Measurements from ENCODE around the gene PRKAR1B. TPM values are rescaled to one million over a fixed set of nuclear protein-coding genes. Genes with fewer than 3 reads are reported as not detected.
A peak's percentile ranks its signal among the peaks of the same experiment; 100 is the strongest.

Gene PRKAR1B
- total RNA-seq, 1 experiment from 2014 or later, result 51.7 TPM

DNA sequence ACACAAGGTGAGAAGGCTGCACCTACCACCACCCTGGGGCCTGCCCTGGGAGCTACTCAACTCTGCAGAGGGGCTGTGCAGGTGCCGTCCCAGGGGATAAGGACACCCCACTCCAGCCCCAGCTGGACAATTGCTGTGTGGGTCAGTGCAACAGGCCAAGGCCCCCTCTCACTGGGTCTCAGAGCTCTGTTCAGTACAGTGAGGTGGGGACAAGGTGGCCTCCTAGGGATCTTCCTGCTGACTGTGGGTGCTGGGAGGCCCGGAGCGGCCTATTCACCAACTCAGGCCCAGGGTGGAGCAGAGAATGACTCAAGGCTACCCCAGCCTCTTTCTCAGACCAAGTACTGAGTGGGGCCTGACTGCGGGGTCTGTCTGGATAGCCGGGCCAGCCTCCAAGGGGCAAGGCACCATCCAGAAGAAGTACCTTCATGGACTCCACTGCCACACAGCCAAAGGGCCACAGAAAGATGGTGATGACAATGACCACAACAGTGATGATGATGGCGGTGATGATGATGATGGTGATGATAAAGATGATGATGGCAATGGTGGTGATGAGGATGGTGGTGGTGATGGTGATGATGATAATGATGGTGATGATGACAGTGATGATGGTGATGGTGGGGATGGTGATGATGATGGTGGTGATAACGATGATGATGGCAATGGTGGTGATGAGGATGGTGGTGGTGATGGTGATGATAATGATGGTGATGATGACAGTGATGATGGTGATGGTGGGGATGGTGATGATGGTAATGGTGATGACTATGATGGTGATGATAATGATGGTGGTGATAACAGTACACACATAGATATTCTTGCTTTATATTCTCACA lies 60.4 kb downstream of the PRKAR1B start:
- TF ChIP-seq, protein P1, sequence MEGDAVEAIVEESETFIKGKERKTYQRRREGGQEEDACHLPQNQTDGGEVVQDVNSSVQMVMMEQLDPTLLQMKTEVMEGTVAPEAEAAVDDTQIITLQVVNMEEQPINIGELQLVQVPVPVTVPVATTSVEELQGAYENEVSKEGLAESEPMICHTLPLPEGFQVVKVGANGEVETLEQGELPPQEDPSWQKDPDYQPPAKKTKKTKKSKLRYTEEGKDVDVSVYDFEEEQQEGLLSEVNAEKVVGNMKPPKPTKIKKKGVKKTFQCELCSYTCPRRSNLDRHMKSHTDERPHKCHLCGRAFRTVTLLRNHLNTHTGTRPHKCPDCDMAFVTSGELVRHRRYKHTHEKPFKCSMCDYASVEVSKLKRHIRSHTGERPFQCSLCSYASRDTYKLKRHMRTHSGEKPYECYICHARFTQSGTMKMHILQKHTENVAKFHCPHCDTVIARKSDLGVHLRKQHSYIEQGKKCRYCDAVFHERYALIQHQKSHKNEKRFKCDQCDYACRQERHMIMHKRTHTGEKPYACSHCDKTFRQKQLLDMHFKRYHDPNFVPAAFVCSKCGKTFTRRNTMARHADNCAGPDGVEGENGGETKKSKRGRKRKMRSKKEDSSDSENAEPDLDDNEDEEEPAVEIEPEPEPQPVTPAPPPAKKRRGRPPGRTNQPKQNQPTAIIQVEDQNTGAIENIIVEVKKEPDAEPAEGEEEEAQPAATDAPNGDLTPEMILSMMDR (conservative IDR thresholded peaks at IDR 0.05), result no peak
- no peak for TF ChIP-seq EZH2 (IDR thresholded peaks at IDR 0.05; ENCODE audit: low read depth)
- POLR2A ChIA-PET (ENCODE audit: unreplicated experiment), result interaction anchor here (0.6 kb wide), 1 partner anchor 44 kb away, joined by 5 read pairs; no protein-coding TSS in a partner anchor
- CTCF ChIA-PET, result no interaction called here

DNA sequence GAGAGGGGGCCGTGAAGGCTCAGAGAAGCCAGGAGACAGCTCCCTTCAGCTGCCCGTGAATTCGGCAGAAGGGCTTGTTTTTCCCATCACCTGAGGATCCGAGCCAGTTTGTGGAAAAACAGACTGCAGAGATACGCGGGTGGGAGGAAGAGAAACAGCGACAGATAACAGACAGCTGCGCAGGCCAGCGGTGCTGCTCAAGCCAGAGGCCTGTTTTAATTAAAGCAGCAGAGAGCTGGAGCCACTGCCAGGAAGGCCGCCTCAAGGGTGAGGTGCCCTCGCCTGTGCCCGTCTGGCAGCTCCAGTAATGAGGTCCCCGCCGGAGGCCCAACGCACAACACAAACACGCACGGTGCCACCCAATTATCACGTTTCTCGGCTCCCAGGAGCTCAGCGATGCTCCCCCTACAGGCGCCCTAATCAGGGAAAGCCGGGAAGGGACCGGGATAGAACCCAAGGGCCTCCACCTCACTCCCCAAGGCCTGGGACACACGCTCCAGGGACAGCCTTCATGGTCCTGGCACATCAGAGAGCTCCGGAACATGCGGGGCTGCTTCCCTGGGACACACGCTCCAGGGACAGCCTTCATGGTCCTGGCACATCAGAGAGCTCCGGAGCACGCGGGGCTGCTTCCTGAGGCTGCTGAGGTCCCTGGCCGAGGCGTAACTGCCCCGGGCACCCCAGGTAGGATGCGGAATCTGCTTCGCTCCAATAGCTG lies 61.2 kb downstream of the PRKAR1B start:
- TF ChIP-seq, protein P1 (conservative IDR thresholded peaks at IDR 0.05), result no peak
- no peak for TF ChIP-seq EZH2 (IDR thresholded peaks at IDR 0.05; ENCODE audit: low read depth)
- Histone ChIP-seq H3K9me2 (ENCODE audit: insufficient read depth) (no peaks in the 10 kb centered on the region), H2AFZ (no peak overlapping the region), H3K27ac (no peak overlapping the region), H4K20me1 (ENCODE audit: insufficient read depth) (peaks cover 8% of the 10 kb centered on the region; the same call in 1 of the 2 replicates), H3K27me3 (ENCODE audit: insufficient read depth, low read depth) (no peaks in the 10 kb centered on the region), H3K4me2 (no peak overlapping the region), H3K9me3 (ENCODE audit: insufficient read depth, low read depth) (no peaks in the 10 kb centered on the region), H3K4me3 (no peak overlapping the region), H3K79me2 (ENCODE audit: low read depth) (no peaks in the 10 kb centered on the region), H3K36me3 (ENCODE audit: low read depth) (peaks cover 7% of the 10 kb centered on the region; the same call in 1 of the 2 replicates), H3F3A (ENCODE audit: insufficient read depth, low read depth) (no peaks in the 10 kb centered on the region), H3K4me1 (replicated peaks; ENCODE audit: insufficient read depth) (no peaks in the 10 kb centered on the region)
- peak in 1 of 2 experiments; percentile 29 for DNase-seq
- CTCF ChIA-PET, result no interaction called here
- POLR2A ChIA-PET (ENCODE audit: unreplicated experiment), result interaction anchor here (0.6 kb wide), 1 partner anchor 45 kb away, joined by 5 read pairs; no protein-coding TSS in a partner anchor
- no TSS peak for BruUV-seq (replicated peaks)
- intact Hi-C loops (cut with micrococcal nuclease; ENCODE audit: unreplicated experiment), result no loop called here

More for the DNA sequence above, 60.4 kb downstream of the PRKAR1B start:
- peaks cover 7% of the 10 kb centered on the region; the same call in 1 of the 2 replicates for H3K36me3 ChIP-seq (ENCODE audit: low read depth)
- H3K4me1 ChIP-seq (replicated peaks; ENCODE audit: insufficient read depth), result no peaks in the 10 kb centered on the region
- H3K4me3 ChIP-seq, result no peak overlapping the region
- no peaks in the 10 kb centered on the region for H3F3A ChIP-seq (ENCODE audit: insufficient read depth, low read depth)
- H3K27ac ChIP-seq, result no peak overlapping the region
- intact Hi-C loops (cut with micrococcal nuclease; ENCODE audit: unreplicated experiment), result no loop called here
- peaks cover 8% of the 10 kb centered on the region; the same call in 1 of the 2 replicates for H4K20me1 ChIP-seq (ENCODE audit: insufficient read depth)
- H3K27me3 ChIP-seq (ENCODE audit: insufficient read depth, low read depth), result no peaks in the 10 kb centered on the region
- H3K9me3 ChIP-seq (ENCODE audit: insufficient read depth, low read depth), result no peaks in the 10 kb centered on the region
- no peaks in the 10 kb centered on the region for H3K79me2 ChIP-seq (ENCODE audit: low read depth)
- no peak overlapping the region for H3K4me2 ChIP-seq
- no peak overlapping the region for H2AFZ ChIP-seq
- BruUV-seq (replicated peaks), result no TSS peak
- H3K9me2 ChIP-seq (ENCODE audit: insufficient read depth), result no peaks in the 10 kb centered on the region
- peak in 1 of 2 experiments; percentile 18 for DNase-seq

DNA sequence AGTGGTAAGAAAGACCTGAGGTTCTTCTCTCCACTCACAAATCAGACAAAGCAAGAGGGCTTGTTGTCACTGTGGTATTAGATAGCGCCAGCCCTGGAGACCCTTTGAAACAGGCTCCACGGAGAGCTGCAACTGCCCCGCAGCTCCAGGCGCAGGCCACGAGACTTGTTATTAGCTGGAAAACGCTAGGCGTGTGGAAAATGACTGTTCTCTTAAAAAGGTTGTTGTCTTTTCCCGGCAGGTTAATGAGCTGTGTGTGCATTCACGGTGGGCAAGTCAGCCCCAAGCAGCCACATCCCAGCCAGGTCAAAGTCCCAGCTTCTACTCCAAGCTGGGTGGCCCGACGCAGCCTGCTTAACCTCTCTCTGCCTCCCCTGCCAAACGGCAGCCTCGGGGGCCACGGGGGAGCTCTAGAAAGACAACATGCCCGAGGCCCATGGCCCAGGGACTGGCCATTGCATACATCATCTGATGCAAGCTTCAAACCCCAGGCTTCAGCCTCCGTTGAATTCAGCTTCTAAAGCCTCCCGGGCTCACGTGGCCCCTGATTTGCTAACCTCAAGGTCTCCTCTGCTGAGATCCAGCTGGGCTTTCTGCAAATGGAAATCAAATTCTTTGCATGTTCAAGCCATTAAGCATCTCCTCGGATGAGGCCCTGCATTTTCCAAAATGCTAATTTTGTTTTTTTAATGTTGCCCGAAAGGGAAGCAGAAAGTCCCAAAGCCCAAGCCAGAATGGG lies 61.9 kb downstream of the PRKAR1B start:
- no peaks in the 10 kb centered on the region for H3F3A ChIP-seq (ENCODE audit: insufficient read depth, low read depth)
- BruUV-seq (replicated peaks), result no TSS peak
- ChIA-PET POLR2A (ENCODE audit: unreplicated experiment) (no interaction called here), CTCF (no interaction called here)
- no peak for DNase-seq
- TF ChIP-seq, protein P1 (conservative IDR thresholded peaks at IDR 0.05), result no peak
- TF ChIP-seq EZH2 (IDR thresholded peaks at IDR 0.05; ENCODE audit: low read depth), result no peak
- H2AFZ ChIP-seq, result no peak overlapping the region
- H3K9me2 ChIP-seq (ENCODE audit: insufficient read depth), result no peaks in the 10 kb centered on the region
- no peak overlapping the region for H3K4me3 ChIP-seq
- H4K20me1 ChIP-seq (ENCODE audit: insufficient read depth), result peaks cover 8% of the 10 kb centered on the region; the same call in 1 of the 2 replicates
- no peaks in the 10 kb centered on the region for H3K9me3 ChIP-seq (ENCODE audit: insufficient read depth, low read depth)
- intact Hi-C loops (cut with micrococcal nuclease; ENCODE audit: unreplicated experiment), result no loop called here
- H3K36me3 ChIP-seq (ENCODE audit: low read depth), result peaks cover 7% of the 10 kb centered on the region; the same call in 1 of the 2 replicates
- H3K27ac ChIP-seq, result no peak overlapping the region
- H3K27me3 ChIP-seq (ENCODE audit: insufficient read depth, low read depth), result no peaks in the 10 kb centered on the region
- no peaks in the 10 kb centered on the region for H3K79me2 ChIP-seq (ENCODE audit: low read depth)
- no peak overlapping the region for H3K4me2 ChIP-seq
- no peaks in the 10 kb centered on the region for H3K4me1 ChIP-seq (replicated peaks; ENCODE audit: insufficient read depth)

Measured in PC-9 (cell line).